Measurements from ENCODE around the gene BAZ2B. TPM values are rescaled to one million over a fixed set of nuclear protein-coding genes. Genes with fewer than 3 reads are reported as not detected.
A peak's percentile ranks its signal among the peaks of the same experiment; 100 is the strongest.

Gene BAZ2B
- total RNA-seq, 1 experiment from 2014 or later, result 33.0 TPM

DNA sequence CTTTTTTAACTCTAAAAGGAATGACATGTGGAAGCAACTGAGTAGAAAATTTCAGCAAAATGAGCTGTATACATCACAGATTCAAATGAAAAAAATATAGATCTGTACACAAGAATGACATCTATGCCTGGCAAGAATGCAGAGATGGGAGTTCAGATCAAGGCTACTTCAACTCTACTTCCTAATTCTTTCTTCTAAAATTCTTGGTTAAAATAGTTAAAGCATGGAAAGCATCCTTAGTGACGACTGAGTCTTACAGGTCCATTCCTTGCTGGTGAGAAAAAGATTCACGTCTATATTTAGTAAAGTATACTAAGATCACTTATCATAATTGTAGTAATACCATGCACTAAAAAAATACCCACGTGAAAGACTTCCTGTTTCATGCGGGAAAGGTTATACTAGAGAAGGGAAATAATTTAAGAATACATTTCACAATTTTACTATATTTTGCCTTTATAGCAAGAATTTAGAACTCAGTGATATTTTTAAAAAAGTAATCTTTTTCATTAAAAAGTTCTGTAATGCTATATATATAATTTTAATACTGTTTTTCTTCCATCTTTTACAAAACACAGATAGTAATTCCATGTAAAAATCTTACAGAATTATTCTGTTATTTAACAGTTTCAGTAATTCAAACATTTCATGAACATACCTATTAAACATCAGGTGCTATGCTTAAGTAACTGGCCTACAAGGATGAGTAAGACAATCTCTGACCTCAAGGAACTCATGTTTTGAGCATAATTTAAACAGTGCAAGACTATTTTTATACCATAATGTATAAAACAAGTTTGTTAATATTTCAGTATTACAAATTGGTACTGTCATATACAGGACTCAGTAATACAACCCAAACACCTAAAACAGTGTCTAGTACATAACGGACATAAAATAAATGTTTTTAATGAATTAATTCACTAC is 159.6 kb downstream of the BAZ2B start:
- H3K36me3 Mint-ChIP-seq, result no peaks in the 10 kb centered on the region
- no peak overlapping the region for H3K4me3 Mint-ChIP-seq
- POLR2A ChIA-PET, result no interaction called here
- ATAC-seq (no peak), DNase-seq (ENCODE audit: low spot score) (no peak)
- no peaks in the 10 kb centered on the region for H3K9me3 Mint-ChIP-seq
- H3K27me3 Mint-ChIP-seq (ENCODE audit: low read depth), result no peaks in the 10 kb centered on the region
- CTCF ChIA-PET, result no interaction called here
- H3K27ac Mint-ChIP-seq, result no peak overlapping the region
- H3K4me1 Mint-ChIP-seq, result no peaks in the 10 kb centered on the region
- TF ChIP-seq SMAD4 (CRISPR knock-in tag; IDR thresholded peaks at IDR 0.05), result no peak
- TF ChIP-seq, protein P1, sequence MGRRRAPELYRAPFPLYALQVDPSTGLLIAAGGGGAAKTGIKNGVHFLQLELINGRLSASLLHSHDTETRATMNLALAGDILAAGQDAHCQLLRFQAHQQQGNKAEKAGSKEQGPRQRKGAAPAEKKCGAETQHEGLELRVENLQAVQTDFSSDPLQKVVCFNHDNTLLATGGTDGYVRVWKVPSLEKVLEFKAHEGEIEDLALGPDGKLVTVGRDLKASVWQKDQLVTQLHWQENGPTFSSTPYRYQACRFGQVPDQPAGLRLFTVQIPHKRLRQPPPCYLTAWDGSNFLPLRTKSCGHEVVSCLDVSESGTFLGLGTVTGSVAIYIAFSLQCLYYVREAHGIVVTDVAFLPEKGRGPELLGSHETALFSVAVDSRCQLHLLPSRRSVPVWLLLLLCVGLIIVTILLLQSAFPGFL (CRISPR knock-in tag; IDR thresholded peaks at IDR 0.05; ENCODE audit: borderline replicate concordance), result no peak
- no peak for TF ChIP-seq NFATC4 (CRISPR knock-in tag; IDR thresholded peaks at IDR 0.05)
- no peak for TF ChIP-seq KAT7 (CRISPR knock-in tag; IDR thresholded peaks at IDR 0.05; ENCODE audit: borderline replicate concordance)
- no peak for TF ChIP-seq SOX15 (CRISPR knock-in tag; IDR thresholded peaks at IDR 0.05)
- no peak for TF ChIP-seq ZNF263 (CRISPR knock-in tag; IDR thresholded peaks at IDR 0.05; ENCODE audit: low read depth)
- TF ChIP-seq, protein P2, sequence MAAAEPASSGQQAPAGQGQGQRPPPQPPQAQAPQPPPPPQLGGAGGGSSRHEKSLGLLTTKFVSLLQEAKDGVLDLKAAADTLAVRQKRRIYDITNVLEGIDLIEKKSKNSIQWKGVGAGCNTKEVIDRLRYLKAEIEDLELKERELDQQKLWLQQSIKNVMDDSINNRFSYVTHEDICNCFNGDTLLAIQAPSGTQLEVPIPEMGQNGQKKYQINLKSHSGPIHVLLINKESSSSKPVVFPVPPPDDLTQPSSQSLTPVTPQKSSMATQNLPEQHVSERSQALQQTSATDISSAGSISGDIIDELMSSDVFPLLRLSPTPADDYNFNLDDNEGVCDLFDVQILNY (CRISPR knock-in tag; IDR thresholded peaks at IDR 0.05), result no peak
- no peak for TF ChIP-seq ZNF317 (CRISPR knock-in tag; IDR thresholded peaks at IDR 0.05; ENCODE audit: borderline replicate concordance, low read depth)
- no peak for TF ChIP-seq CREM (CRISPR knock-in tag; IDR thresholded peaks at IDR 0.05)
- TF ChIP-seq, protein P3, sequence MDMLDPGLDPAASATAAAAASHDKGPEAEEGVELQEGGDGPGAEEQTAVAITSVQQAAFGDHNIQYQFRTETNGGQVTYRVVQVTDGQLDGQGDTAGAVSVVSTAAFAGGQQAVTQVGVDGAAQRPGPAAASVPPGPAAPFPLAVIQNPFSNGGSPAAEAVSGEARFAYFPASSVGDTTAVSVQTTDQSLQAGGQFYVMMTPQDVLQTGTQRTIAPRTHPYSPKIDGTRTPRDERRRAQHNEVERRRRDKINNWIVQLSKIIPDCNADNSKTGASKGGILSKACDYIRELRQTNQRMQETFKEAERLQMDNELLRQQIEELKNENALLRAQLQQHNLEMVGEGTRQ (CRISPR knock-in tag; IDR thresholded peaks at IDR 0.05), result no peak
- TF ChIP-seq TCF7 (CRISPR knock-in tag; IDR thresholded peaks at IDR 0.05; ENCODE audit: low read depth), result no peak
- TF ChIP-seq JAZF1 (CRISPR knock-in tag; IDR thresholded peaks at IDR 0.05), result no peak
- TF ChIP-seq, protein P4, sequence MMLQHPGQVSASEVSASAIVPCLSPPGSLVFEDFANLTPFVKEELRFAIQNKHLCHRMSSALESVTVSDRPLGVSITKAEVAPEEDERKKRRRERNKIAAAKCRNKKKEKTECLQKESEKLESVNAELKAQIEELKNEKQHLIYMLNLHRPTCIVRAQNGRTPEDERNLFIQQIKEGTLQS (CRISPR knock-in tag; conservative IDR thresholded peaks at IDR 0.05), result no peak
- TF ChIP-seq OVOL2 (CRISPR knock-in tag; IDR thresholded peaks at IDR 0.05; ENCODE audit: borderline replicate concordance), result no peak

DNA sequence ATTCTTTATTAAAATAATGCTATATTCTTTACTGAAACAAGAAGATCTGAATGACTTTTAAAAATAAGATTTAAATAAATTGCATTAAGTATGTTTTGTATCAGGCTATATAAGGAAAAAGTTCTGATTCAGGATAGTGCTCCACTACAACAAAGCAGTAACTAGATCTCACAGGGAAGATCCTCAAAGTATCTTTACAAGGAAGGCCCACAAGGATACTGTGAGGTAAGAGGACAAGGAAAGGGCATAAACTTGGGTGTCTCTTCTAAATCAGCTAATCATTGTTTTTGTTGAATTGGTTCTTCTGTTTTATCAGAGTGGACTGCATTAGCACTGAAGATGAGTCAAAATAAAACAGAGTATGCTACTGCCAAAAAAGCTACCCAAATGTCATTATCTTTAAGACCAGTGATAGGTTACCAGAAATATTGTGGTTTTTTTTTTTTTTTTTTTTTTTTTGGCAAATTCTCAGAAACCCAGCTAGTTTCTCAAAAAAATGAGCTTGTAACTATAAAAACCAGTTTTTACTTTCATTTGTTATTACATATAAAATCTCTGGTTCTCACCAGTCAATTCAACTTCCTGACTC is 160.9 kb downstream of the BAZ2B start:
- CTCF ChIA-PET, result interaction anchor here (0.6 kb wide), 1 partner anchor 243 kb away, joined by 3 read pairs; no protein-coding TSS in a partner anchor
- no peak for ATAC-seq
- Mint-ChIP-seq H3K27ac (0 out of 2 replicates have a peak overlapping the region, but pooled peaks have one; percentile 45), H3K4me1 (no peaks in the 10 kb centered on the region; the same call in 1 of the 2 replicates), H3K27me3 (ENCODE audit: low read depth) (no peaks in the 10 kb centered on the region), H3K4me3 (no peak overlapping the region), H3K9me3 (no peaks in the 10 kb centered on the region), H3K36me3 (no peaks in the 10 kb centered on the region)
- POLR2A ChIA-PET, result interaction anchor here (0.6 kb wide), 1 partner anchor 14 kb away, joined by 5 read pairs; no protein-coding TSS in a partner anchor
- DNase-seq (ENCODE audit: low spot score), result no peak
- TF ChIP-seq, protein P5, sequence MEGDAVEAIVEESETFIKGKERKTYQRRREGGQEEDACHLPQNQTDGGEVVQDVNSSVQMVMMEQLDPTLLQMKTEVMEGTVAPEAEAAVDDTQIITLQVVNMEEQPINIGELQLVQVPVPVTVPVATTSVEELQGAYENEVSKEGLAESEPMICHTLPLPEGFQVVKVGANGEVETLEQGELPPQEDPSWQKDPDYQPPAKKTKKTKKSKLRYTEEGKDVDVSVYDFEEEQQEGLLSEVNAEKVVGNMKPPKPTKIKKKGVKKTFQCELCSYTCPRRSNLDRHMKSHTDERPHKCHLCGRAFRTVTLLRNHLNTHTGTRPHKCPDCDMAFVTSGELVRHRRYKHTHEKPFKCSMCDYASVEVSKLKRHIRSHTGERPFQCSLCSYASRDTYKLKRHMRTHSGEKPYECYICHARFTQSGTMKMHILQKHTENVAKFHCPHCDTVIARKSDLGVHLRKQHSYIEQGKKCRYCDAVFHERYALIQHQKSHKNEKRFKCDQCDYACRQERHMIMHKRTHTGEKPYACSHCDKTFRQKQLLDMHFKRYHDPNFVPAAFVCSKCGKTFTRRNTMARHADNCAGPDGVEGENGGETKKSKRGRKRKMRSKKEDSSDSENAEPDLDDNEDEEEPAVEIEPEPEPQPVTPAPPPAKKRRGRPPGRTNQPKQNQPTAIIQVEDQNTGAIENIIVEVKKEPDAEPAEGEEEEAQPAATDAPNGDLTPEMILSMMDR (IDR thresholded peaks at IDR 0.05), result no peak
- TF ChIP-seq, protein P6, sequence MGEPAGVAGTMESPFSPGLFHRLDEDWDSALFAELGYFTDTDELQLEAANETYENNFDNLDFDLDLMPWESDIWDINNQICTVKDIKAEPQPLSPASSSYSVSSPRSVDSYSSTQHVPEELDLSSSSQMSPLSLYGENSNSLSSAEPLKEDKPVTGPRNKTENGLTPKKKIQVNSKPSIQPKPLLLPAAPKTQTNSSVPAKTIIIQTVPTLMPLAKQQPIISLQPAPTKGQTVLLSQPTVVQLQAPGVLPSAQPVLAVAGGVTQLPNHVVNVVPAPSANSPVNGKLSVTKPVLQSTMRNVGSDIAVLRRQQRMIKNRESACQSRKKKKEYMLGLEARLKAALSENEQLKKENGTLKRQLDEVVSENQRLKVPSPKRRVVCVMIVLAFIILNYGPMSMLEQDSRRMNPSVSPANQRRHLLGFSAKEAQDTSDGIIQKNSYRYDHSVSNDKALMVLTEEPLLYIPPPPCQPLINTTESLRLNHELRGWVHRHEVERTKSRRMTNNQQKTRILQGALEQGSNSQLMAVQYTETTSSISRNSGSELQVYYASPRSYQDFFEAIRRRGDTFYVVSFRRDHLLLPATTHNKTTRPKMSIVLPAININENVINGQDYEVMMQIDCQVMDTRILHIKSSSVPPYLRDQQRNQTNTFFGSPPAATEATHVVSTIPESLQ (CRISPR knock-in tag; IDR thresholded peaks at IDR 0.05), result no peak
- TF ChIP-seq RORB (CRISPR knock-in tag; IDR thresholded peaks at IDR 0.05) (no peak), FOXP1 (CRISPR knock-in tag; IDR thresholded peaks at IDR 0.05; ENCODE audit: borderline replicate concordance) (no peak), ZNF263 (CRISPR knock-in tag; IDR thresholded peaks at IDR 0.05; ENCODE audit: low read depth) (no peak), ATF1 (CRISPR knock-in tag; IDR thresholded peaks at IDR 0.05) (no peak)
- TF ChIP-seq, protein P7, sequence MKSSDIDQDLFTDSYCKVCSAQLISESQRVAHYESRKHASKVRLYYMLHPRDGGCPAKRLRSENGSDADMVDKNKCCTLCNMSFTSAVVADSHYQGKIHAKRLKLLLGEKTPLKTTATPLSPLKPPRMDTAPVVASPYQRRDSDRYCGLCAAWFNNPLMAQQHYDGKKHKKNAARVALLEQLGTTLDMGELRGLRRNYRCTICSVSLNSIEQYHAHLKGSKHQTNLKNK (CRISPR knock-in tag; IDR thresholded peaks at IDR 0.05), result no peak
- TF ChIP-seq, protein P1 (CRISPR knock-in tag; IDR thresholded peaks at IDR 0.05; ENCODE audit: borderline replicate concordance), result no peak
- TF ChIP-seq, protein P8, sequence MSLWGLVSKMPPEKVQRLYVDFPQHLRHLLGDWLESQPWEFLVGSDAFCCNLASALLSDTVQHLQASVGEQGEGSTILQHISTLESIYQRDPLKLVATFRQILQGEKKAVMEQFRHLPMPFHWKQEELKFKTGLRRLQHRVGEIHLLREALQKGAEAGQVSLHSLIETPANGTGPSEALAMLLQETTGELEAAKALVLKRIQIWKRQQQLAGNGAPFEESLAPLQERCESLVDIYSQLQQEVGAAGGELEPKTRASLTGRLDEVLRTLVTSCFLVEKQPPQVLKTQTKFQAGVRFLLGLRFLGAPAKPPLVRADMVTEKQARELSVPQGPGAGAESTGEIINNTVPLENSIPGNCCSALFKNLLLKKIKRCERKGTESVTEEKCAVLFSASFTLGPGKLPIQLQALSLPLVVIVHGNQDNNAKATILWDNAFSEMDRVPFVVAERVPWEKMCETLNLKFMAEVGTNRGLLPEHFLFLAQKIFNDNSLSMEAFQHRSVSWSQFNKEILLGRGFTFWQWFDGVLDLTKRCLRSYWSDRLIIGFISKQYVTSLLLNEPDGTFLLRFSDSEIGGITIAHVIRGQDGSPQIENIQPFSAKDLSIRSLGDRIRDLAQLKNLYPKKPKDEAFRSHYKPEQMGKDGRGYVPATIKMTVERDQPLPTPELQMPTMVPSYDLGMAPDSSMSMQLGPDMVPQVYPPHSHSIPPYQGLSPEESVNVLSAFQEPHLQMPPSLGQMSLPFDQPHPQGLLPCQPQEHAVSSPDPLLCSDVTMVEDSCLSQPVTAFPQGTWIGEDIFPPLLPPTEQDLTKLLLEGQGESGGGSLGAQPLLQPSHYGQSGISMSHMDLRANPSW (CRISPR knock-in tag; conservative IDR thresholded peaks at IDR 0.05; ENCODE audit: low read depth), result no peak

Data from WTC11 (cell line).